ENCODE results near the gene DMWD.
"Not testable (repeated sequence)": the region's sequence is repeated elsewhere in the genome, so short reads cannot be mapped to it uniquely, and the experiment has no call there.

The DMWD gene

DNA sequence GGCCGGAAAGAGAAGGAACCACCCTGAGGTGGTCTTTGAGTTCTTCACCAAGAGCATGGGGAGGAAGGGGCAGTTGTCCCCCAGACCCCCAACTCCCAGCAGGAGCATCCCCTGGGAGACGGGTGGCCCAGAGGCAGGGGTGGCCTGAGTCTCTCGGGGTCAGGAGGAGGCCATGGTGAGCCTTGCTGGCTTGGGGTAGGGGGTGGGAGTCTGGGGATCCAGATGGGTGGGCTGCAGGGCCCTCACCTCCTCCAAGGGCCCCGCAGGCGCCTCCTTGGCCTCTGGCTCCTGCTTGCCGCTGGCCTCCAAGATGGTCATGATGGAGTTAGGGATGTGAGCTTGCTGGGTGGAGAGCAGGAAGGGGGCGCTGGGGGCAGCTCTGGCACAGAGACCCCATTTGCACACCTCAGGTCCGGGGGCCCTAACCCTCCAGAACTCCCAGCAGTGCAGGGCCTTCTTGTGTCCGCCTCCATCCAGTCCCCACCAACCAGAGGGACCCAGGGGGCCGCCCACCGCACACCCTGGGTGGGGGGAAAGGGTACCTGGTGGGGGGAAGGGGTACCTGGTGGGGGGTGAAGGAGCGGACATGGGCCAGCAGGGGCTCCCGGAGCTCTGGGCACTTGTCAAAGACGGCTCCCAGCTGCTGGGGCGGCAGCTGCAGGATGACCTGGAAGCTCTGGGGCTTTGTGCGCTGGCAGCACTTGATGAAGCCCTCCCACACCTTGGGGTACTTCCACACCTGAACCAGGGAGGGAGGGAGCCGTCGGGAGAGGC lies 23.8 kb upstream of the DMWD start:
- no peak for DNase-seq (ENCODE audit: low read depth)

DNA sequence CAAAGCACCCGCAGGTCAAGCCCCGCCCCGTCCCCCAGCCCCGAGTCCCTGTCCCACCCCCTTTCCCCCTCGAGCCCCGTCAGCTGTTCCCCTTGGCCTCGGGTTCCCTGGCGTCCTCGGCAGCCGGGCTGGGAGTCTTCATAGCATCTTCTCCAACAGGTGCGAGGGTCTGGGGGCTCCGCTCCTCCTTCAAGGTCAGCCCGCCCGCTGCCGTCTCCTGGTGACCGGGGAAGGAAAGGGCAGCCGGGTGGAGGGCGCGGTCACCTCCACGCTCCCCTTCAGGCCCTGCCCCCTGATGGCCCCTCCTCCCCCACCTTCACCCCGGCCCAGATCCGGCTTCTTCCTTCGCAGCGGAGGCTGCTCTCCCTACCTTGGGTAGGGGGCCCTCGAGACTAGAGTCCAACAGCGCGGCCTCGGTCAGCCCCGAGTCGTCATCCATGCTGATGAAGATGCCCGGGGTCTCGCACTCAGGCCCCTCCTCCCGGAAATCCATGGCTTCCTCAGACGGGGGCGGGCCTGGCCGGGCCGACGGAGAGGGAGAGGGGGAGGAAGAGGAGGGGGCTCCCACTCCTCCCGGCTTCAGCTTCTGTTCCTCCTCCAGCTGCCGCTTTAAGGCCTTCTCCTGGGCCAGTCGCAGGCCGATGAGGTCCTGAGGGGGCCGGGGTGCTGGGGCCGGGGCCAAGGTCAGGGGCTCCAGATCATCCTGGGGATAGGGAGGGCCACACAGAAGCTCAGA lies 23.0 kb upstream of the DMWD start:
- DNase-seq (ENCODE audit: low read depth), result no peak

DNA sequence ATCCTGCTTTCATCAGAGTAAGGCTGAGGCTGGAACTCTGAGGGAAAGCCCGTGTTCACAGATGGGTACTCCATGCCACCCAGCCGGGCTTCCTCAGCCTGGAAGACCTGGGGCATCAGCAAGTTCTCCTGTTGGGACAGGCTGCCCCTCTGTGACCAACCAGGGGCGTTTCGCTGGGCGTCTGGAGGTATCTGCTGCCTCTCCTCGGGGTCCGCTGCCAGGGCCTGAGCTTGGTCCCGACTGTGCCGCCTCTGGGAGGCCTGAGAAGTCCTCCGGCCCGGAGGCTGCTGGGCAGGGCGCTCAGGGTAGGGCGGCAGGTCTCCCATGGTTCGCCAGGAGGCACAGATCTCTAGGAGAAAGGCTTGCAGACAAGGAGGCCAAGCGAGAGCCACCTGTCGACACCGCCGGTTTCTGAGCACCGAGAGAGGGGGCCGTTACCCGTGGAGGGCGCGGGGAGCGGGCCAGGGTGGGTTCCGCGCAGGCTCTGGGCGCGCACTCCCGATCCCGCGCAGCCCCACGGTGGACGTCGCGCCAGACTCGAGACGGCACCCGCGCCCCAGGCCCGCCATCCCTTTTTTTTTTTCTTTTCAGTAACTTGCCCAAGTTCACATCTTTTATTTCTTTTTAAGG lies 22.3 kb upstream of the DMWD start, which contains the start of gene RSPH6A:
Gene RSPH6A (minus strand): TSS at position 458 of the 630 bp plus-strand sequence. CDS start 132 bp downstream, at position 326.
- no peak for DNase-seq (ENCODE audit: low read depth)

DNA sequence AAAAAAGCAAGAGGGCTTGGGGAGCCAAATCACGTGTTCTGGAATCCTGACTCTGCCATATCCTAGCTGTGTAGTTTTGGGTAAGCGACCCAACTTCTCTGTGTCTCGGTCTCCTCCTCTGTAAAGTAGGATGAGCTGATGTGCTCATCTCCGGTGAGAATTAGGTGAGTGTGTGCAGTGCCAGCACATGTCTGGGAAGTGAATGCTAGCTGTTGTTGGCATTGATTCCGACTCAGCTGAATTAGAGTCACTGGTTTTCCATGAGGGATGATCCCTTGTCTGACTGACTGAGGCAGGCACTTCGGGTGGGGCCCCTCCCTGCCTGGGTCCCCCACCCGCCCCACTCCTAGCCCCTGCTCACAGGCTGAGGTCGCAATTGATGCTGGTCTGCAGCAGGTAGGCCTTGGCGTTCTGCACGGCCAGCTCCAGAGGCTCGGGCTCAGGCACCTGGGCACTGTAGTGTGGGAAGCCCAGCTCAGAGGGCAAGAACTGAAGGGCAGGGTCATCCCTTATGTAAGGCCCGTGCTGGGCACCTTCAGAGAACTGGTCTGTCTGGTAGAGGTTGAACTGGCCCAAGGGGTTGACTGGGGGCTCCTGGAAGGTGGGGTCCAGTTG lies 21.6 kb upstream of the DMWD start:
- no peak for DNase-seq (ENCODE audit: low read depth)

DNA sequence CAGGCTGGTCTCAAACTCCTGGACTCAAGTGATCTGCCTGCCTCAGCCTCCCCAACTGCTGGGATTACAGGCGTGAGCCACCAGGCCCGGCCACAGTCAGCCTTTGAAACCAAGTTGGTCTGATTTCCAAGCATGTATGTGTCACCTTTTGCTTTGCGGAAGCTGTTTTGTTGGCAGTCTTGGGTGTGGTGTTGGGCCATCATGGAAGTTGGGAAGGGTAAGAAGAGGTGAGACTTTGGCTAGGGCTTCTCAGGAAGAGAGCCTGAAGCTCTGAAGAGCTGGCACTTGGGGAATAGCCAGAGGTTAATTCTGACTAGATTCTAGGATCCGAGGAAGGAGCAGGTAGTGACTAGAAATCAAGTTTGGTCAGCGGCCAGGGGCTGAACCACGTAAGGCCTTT lies 19.7 kb upstream of the DMWD start:
- DNase-seq (ENCODE audit: low read depth), result no peak

DNA sequence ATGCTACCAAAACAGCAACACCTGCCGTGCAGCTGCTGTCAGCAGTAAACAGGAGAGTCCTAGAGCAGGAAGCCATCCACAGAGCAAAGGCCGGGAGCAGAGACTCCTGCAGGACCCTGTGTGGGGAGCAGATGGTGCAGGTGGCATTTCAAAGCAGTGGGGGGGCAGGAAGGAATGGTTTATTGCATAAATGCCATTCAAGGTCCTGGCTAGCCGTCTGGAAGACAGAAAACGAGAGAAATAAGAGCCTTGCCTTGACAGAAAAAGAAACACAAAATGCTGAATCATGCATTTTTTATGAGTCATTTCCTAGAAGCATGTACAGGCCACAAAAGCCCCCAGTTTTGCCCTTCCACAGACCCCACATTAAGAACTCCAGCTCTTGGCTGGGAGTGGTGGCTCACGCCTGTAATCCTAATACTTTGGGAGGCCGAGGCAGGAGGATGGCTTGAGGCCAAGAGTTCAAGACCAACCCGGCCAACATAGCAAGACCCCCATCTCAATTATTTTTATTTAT lies 17.1 kb upstream of the DMWD start:
- DNase-seq (ENCODE audit: low read depth), result no peak

DNA sequence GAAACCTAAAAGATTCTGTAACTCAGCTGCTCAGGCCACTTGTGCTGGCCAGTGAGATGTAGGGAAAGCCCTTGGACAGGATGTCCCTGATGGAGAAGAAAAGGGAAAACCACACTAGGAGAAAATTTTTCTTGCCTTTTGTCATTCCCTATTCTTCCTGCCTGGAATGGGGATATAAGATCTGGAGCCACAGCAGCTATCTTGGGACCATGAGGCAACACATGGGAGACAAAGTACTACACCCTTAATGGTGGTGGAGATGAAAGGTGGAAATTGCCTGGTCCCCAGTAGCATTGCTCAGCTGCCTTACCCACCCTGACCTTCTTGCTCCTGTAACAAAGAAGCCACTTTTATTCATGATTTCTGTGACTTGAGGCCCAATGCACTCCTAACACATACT lies 13.1 kb upstream of the DMWD start:
- no peak for DNase-seq (ENCODE audit: low read depth)

DNA sequence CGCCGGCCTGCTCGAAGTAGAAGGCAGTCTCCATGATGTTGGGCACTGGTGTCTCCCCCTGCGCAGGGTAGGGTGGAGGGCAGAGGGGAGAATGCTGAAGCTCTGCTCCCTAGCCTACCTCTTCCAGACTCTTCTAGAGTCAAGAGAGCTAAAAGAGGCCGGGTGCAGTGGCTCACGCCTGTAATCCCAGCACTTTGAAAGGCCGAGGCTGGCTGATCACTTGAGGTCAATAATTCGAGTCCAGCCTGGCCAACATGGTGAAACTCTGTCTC lies 12.2 kb upstream of the DMWD start:
- no peak for DNase-seq (ENCODE audit: low read depth)

DNA sequence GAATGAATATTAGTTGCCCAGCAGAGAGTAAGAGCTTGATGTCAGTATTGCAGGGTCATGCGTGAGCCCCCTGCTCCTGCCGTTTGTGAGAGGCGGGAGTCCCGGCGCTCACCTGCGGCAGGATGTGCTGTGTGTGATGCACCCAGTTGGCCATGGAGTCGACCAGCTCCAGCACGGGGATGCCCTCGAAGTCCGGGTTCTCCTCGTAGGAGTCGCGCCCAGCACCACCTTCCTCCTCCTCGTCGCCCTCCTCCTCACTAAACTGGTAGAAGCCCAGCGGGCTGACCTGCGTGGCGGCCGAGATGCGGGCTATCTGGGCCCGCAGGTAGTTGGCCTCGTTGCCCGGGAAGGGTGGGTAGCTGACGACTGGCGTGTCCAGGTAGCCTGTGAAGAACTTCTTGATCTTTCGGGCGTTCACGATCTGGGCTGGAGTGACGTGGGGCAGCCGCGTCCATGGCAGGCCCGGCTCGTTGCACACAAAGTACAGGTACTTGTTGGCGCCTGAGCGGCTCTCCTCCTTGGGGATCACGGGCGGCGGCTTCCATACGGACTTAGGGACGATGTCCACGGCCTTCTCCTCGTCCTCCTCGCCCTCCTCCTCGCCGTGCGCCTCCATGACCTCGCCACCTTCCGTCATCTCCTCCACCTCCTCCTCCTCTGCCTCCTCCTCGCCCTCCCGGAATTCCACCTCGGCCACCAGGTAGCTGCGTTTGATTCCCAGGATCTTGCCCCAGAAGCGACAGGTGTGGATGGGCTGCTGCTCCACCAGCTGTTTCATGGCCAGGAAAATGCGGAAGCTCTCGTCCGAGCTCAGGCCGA lies 11.7 kb upstream of the DMWD start:
- DNase-seq (ENCODE audit: low read depth), result no peak

DNA sequence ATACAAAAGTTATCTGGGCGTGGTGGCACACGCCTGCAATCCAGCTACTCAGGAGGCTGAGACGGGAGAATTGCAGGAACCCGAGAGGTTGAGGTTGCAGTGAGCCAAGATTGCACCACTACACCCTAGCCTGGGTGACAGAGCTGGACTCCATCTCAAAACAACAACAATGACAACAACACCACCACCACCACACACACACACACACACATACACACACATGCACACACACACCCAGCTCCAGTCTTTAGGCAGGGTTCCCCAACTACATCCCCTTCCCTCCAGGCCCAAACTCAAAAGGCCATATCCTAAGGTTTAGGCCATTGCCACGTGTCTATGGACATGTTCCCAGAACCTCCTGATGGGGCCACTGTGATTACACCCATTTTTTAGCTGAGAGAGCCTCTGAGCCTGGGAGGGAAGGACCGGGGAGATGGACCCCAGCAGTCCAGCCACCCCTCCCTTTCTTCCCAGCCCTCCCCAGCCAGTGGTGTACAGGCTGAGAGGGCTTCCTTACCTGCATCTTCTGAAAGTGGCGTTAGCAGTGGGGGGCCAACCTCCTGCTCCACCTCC lies 9.0 kb upstream of the DMWD start:
- no peak for DNase-seq (ENCODE audit: low read depth)

DNA sequence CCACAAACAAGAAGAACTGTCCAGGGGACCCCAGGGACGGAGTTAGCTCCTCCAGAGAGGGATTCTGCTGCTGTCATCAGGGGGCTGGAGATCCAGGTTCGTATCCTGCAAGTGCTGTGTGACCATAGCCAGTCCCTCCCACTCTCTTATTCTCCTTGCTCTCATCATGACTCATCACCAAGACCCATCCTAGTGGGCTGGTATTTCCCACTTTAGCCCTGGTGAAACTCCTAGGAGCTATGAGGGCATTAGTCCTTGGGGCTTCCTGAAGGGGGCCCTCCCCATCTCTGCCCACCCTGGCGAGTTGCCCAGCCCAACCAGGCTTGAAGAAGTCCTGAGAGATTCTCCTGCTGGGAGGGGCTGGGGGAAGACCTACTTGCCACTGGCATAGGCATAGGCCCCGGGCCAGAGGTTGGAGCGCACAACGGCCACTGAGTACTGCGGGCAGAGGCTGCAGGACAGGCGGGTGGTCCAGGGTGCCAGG lies 7.5 kb upstream of the DMWD start:
- no peak for DNase-seq (ENCODE audit: low read depth)

DNA sequence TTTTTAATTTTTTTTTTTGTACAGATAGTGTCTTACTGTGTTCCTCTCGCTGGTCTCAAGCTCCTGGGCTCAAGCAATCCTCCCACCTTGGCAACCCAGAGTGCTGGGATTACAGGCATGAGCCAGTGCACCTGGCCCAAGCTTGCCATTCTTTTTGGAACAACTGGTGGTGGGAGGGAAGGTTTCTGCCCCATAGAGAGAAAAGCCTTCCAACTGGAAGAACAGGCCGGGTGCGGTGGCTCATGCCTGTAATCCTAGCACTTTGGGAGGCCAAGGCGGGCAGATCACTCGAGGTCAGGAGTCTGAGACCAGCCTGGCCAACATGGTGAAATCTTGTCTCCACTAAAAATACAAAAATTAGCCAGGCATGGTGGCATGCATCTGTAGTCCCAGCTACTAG lies 6.9 kb upstream of the DMWD start:
- not testable (repeated sequence) for DNase-seq (ENCODE audit: low read depth)

DNA sequence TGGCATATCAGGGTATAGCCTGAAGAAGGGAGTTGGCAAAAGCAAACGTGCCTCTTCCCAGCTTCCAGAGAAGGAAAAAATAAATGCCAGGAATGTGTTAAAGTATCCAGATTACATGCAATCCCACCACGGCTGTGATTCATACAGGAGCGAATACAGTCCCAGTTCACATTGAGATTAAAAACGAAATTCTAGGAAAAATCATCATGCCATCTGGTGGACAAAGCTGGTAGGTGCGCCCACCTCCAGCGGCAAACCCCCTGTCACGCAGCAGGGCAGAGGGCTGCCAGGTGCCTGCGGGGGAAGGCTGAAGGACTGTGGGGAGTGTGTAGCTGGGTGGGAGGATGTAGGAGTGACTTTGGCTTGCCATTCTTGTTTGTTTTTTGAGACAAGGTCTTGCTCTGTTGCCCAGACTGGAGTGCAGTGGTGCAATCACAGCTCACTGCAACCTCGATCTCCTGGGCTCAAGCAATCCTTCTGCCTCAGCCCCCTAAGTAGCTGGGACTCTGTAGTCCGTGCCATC lies 6.4 kb upstream of the DMWD start:
- DNase-seq (ENCODE audit: low read depth), result peak; percentile 42

DNA sequence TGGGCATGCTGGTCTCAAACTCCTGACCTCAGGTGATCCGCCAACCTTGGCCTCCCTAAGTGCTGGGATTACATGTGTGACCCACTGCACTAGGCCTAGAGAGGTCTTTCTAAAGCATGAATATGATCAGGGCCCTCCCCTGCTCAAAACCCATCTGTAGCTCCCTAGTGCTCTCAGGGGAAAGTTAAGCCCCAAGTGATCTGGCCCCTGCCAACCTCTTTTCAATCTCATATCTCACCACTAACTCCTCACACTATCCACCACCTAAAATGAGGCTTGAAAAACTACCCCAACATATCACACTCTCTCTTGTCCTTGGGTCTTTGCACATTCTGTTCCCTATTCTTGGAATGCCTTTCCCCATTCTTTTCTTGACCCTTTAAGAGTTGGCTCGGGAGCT lies 2.0 kb upstream of the DMWD start:
- no peak for DNase-seq (ENCODE audit: low read depth)

DNA sequence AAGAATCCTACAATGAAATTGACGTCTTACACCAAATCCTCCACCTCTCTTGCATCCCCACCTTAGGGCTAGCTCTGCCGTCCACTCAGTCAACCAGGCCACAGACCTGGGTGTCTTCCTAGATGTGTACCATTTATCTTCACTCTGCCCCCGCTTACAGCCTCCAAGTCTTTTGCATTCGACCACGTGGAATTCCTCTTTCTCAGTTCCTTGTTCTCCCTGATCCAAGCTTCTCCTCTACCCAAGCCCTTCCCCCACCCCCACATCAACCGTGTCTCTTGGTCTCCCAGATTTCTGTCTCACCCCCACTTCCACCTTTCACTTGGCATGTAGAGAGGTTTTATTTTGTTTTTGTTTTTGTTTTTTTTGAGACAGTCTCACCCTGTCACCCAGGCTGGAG lies 1.2 kb upstream of the DMWD start:
- DNase-seq (ENCODE audit: low read depth), result no peak

DNA sequence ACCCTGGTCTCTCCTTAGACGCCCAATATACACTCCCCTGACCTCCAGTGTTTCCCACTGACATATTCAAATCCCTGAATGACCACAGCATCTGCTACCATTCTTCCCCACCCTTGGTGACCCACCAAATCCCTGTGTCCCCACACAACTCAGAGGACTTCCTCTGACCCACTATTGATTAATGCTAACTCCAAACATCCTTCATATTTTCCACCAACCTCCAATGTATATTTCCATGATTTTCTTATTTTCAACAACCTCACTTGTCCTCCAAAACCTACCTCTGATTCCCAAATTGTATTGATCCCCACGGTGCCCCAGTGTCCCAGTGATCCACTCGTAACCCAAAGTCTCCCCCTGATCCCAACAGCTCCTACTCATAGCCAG lies 526 bp upstream of the DMWD start:
- no peak for DNase-seq (ENCODE audit: low read depth)

DNA sequence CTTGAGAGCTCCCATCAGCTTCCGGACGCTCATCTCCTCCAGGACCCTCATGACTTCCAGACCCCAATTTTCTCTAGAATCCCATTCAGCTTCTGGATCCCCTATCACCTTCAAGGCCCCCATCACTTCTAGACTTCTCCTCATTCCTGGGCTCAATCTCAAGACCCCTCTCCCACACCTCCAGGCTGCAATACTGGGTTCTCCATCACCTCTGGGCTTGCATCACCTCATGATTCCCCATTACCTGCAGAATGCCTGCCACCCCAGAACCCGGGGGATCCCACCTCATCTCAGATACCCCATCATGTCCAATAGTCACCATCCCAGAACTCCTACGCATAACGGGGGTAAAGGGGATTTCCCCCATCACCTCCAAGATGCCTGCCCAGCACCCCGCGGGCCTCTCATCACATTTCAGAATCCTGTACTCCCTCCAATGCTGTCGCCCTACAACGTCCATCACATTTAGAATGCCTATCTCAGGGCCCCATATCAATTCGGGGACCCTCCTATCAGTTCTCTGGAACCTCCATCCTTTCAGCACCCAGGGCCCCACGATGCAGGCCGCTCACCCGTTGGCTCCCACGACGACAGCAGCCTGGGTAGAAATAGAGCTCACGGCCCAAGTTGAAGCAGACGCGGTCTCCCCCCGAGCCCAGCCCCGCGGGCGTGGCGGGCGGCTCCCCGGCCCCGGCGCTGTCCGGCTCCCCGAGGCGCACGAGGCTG lies 738 bp downstream of the DMWD start:
- DNase-seq (ENCODE audit: low read depth), result no peak

DNA sequence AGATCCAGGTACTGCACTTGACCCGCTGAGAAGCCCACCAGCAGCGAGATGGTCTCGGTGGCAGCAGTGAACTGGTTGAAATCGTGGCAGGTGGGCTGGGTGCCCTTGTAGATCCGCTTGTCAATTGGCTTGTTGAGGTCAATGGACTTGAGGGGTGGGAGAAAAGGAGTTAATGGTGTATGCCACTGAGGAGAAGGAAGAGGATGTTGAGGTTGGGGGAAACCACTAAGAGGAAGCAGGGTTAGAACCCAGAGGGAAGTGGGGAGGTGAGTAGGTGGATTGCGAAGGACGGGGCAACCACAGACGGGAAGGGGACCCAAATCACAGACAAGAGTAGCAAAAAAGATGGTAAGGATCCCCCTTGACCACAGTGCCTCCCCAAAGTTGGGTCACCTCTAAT lies 1.7 kb downstream of the DMWD start:
- DNase-seq (ENCODE audit: low read depth), result no peak

DNA sequence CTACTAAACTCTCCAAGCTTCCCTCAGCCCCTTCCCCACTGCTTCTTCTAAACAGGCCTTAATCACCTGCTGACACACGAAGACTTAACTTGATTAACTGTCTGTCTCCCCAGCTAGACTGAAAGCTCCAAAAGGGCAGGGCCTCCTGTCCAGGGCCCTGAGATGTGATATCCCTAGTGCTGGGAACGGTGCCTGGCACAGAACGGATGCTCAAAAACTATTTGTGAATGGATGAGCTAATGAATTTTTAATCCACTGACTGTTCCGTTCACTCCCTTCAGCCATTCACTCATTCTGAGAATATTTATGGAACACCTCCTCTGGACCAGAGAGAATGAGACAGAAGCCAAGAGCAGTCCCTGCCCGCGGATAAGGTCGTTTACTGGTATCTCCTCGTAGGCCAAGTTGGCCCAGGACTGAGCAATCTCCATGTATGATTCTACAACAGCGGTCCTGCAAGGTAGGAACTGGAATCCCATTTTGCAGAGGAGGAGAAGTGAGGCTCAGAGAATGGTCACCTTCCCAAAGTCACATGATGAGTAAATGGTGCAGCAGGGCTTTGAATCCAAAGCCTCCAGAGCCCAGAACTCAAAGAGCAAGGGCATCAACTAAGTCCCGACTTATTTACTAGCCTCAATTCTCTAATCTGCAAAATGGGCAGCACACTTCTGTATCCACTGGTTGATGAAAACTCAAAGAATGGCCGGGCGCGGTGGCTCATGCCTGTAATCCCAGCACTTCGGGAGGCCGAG lies 3.4 kb downstream of the DMWD start:
- DNase-seq (ENCODE audit: low read depth), result no peak

DNA sequence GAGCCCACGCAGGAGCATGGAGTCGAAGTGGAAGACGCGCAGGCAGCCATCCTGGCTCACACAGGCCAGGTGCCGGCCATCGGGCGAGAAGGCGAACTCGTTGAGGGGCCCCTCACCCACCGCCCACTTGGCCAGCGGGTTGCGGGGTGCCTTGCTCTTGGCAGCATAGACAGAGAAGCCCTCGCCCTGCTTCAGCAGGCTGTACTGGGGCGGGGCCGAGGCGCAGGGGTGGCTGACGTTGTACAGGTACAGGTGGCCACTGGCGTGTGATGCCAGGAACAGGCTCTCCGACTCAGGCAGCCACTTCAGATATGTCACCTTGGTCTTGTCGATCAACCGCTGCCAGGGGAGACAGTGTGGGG lies 6.1 kb downstream of the DMWD start:
- DNase-seq (ENCODE audit: low read depth), result no peak
